IMR-90 (cell line): Measurements from ENCODE around the gene FBXL14.

Source experiments
- CEBPB ChIP-seq: IDR thresholded peaks from 2 replicates; pipeline ENCODE4 v1.6.1; 2012; ENCODE audit warnings: low read depth, low read length, improper control_type of control experiment
- CTCF ChIP-seq: conservative IDR thresholded peaks from 2 replicates; pipeline ENCODE4 v1.5.1; 2012; ENCODE audit warnings: mild to moderate bottlenecking, low read depth, low read length, improper control_type of control experiment
- ELK1 ChIP-seq: fragments of 150-350 bp; IDR thresholded peaks from 2 replicates; pipeline ENCODE4 v1.6.1; 2016; ENCODE audit warnings: low read depth, mild to moderate bottlenecking, low read length, moderate library complexity, borderline replicate concordance
- FOS ChIP-seq: fragments of 150-350 bp; IDR thresholded peaks from 2 replicates; pipeline ENCODE4 v1.6.1; 2016; ENCODE audit warnings: low read depth, low read length
- POLR2A ChIP-seq: IDR thresholded peaks from 2 replicates; pipeline ENCODE4 v1.6.1; 2012; ENCODE audit warnings: mild to moderate bottlenecking, low read depth, low read length
- RAD21 ChIP-seq: IDR thresholded peaks from 2 replicates; pipeline ENCODE4 v1.6.1; 2012; ENCODE audit warnings: low read length, improper control_type of control experiment
- RCOR1 ChIP-seq: IDR thresholded peaks from 2 replicates; pipeline ENCODE4 v1.6.1; 2012; ENCODE audit warnings: mild to moderate bottlenecking, low read length, improper control_type of control experiment; ENCODE audit not compliant: insufficient replicate concordance
- USF2 ChIP-seq: fragments of 150-350 bp; IDR thresholded peaks from 2 replicates; pipeline ENCODE4 v1.6.1; 2017; ENCODE audit warnings: mild to moderate bottlenecking, antibody characterized with exemption, low read length, low read depth

GRCh38 chr12:1533602-1534304, 60.6 kb downstream of the FBXL14 start:
- TF ChIP-seq POLR2A (no peak), CTCF (no peak), RAD21 (no peak), FOS (no peak), RCOR1 (no peak), ELK1 (no peak), CEBPB (no peak), USF2 (no peak)
